ENCODE data around the gene ERG28.
"Not testable (repeated sequence)": the region's sequence is repeated elsewhere in the genome, so short reads cannot be mapped to it uniquely, and the experiment has no call there.

DNA sequence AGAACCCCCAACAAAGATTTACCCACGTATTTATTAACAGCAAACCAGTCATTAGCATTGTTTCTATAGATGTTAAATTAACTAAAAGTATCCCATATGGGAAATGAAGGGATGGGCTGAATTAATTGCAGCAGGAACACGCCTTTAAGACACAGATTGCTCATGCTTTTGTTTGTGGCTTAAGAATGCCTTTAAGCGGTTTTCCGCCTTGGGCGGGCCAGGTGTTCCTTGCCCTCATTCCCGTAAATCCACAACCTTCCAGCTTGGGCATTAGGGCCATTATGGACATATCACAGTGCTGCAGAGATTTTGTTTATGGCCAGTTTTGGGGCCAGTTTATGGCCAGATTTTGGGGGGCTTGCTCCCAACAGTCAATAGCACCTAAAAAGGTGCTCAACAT, 59.6 kb downstream of the ERG28 start:
- not testable (repeated sequence) for TF ChIP-seq YY1 (IDR thresholded peaks at IDR 0.05; ENCODE audit: insufficient read depth, insufficient read length); SUZ12 (IDR thresholded peaks at IDR 0.05; ENCODE audit: extremely low read depth, insufficient read depth, insufficient read length); ZNF274 (IDR thresholded peaks at IDR 0.05; ENCODE audit: low read depth, low read length)
